ENCODE measurements around the gene TCEANC2.

The TCEANC2 gene

GRCh38 chr1:54114001-54114400 is 60.6 kb downstream of the TCEANC2 start:
- no peak for DNase-seq (ENCODE audit: low read depth, low spot score)

- no peak for DNase-seq (ENCODE audit: low read depth, low spot score)
Measured at GRCh38 chr1:54114955-54115354, 61.5 kb downstream of the TCEANC2 start.

DNA sequence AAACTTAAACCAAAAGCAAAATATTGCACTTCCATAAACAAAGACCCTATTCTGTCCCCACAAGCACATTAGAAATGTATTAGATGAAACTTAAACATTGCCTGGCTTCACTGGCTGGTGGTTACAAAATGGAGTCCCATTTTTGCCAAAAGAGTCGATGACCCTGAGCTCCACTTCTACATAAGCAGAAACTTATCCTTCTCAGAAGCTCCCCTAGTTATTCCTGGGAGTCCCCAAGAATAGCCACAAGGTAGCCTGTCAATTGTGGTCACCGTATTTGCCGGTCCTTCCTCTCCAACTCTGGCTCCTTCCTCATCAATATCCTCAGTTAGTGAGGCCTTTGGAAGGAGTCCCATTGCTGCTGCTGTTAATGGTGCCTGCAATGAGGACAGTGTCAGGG is 62.1 kb downstream of the TCEANC2 start:
- no peak for DNase-seq (ENCODE audit: low read depth, low spot score)

GRCh38 chr1:54117815-54118563 is 64.6 kb downstream of the TCEANC2 start:
- DNase-seq (ENCODE audit: low read depth, low spot score): no peak

DNA sequence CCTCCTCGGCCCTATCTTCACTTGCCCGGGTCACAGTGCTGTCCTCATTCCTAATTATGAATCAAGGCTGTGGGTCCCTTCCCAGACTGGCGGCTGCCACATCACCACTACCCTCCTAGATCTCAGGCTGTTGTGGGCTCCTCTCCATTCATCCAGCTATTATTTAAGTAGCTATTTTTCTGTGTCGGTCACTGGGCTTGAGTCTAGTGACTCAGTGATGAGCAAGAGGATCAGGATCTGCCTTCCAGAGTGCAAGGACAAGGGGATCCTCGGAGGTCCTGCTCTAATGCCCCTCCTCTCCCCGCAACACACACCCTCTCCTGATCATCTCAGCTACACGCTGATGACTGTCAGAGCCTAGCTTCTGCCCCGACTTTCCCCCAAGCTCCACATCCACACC is 65.3 kb downstream of the TCEANC2 start:
- no peak for DNase-seq (ENCODE audit: low read depth, low spot score)

DNA sequence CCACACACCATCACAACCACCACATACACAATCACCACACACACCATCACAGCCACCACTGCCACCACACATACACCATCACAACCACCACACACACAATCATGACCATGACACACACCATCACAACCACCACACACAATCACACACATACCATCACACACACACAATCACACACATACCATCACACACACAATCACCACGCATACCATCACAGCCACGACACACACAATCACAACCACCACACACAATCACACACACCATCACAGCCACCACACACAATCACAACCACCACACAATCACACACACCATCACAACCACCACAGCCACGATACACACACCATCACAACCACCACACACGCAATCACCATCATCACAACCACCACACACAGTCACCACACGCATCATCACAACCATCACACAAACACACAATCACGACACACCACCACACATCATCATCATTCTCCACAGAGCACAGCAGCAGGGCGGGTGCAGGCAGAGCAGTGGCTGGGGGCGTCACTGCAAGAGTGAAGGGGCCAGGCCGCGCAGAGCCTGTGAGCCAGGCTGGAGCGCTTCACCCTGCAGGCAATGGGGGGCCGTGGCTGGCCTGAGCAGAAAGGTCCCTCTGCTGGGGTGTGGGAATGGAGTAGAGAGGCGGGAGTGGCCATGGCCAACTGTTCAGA is 66.8 kb downstream of the TCEANC2 start:
- no peak for DNase-seq (ENCODE audit: low read depth, low spot score)

DNA sequence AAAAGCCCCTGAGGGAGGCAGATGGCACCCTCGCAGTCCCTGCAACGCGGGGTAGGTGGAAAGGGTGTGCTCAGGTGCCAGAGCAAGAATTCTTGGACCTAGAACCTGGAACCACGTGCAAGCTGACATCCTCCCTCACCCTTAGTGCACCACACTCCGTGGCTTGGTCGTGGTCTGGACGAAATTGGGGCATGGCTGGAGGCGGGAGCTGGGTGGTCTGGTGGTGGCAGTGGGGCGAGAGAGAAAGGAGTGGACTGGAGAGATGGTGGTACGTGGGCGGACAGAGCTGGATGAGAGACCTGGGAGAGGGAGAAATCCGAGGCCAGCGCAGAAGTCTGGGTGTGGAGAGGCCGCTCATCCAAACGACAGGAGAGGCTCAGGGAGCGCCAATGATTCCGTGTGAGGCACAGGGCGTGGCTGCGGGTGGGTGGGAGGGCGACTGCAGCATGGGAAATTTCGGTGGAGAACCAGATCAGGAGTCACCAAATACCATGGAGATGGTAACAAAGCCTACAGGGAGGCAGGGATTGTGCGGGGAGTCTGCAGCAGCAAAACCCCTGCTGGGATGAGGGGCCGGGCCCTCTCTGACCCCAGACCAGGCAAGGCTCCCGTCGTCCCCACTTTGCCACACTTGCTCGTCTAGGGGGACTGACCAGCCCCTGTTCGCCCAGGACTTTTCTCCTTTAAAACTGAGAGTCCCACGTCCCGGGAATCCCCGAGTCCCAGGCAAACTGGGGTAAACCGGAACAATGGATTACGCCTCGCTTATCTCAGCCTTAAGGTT is 67.5 kb downstream of the TCEANC2 start:
- no peak for DNase-seq (ENCODE audit: low read depth, low spot score)

DNA sequence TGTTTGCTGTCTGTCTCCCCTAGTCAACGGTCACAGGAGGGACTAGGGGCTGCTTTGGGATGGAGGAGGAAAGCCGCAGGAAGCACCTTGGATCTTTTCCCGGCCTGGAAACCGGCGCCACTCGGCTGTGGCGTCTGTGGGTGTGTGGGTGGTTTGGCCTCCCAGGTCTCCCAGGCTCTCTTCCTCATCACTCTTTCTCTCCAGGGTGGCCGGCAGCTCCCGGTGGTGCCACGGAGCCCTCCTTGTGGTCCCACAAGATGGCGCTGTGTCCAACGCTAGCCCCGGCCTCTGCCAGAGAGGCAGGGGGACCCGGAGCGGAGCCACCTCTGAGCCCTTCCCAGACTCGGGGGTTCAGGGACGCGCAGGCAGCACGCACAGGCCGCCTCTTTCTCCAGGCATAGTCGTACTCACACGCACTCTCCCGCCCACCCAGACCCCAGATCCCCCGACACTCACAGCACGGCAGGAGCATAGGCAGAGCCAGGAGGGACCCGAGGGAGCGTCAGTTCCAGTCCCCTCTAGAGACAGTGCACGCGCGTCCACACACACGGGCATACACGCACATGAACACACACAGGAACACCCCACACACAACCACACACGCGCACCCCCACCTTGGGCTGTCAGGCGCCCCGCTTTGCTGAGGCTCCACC is 68.2 kb downstream of the TCEANC2 start:
- peak; percentile 89 for DNase-seq (ENCODE audit: low read depth, low spot score)

DNA sequence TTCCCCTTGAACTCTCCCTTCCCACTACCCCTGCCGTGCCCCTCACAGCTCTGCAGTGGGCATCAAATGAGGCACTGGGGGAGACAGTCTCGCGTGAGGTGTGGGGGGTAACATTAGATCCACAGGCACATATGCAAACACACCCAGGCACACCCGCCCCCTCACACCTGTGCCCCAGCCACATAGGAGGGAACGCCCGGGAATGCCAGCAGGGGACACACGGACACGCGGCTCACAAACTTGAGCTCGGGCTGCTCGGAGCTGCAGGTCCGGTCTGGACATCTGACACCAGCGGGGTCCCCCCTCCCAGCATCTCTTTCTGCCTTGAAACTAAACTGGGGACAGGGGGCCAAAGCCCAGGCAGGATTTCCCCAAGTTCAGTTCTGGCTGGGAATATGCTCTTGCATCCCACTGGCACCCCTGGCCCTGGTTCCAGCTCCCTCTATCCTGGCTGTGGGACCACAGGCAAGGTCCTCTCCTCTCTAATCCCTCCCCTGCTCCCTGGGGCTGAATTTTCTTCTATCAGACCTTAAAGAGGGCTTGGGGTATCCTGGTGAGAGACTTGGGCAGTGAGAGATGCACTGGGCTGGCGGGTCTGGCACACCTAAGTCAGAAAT is 68.8 kb downstream of the TCEANC2 start:
- no peak for DNase-seq (ENCODE audit: low read depth, low spot score)

DNA sequence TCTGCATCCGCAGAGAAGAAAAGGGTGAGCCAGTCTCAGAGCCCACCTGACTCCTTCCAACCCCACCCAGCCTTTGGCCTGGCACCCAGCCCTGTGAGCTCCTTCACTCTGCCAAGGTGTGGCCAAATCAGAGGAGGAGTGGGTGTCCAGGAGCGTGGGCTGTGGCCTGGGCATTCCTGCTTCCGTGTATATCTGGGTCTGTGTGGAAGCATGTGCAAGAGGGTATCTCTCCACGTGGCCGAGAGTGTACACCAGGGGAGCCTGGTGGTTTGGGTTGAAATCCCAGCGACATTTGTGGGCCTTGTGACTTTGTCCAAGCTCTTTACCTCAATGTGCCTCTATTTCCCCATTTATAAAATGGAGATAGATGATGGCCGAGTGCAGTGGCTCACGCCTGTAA is 69.6 kb downstream of the TCEANC2 start:
- DNase-seq (ENCODE audit: low read depth, low spot score): no peak

GRCh38 chr1:54124472-54124871 is 71.1 kb downstream of the TCEANC2 start:
- no peak for DNase-seq (ENCODE audit: low read depth, low spot score)

DNA sequence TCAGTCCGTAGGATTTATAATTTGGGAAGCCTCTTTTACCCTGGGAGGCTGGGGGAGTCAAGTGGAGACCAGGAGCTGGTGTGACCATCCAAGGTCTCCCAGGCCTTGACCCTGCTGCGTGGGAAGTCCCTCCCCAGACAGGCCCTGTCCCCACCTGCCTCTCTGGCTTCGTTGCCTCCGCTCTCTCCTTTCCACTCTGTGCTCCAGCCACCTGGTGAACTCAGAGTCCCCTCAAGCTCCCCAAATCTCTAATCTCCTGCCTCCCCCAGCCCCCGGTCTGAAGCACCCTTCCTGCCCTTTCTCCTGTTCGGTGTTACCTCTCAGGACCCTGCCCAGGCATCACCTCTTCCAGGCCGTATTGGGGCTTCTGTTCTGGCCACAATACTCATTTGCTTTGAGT is 71.5 kb downstream of the TCEANC2 start:
- no peak for DNase-seq (ENCODE audit: low read depth, low spot score)

GRCh38 chr1:54125386-54126070 is 72.1 kb downstream of the TCEANC2 start:
- DNase-seq (ENCODE audit: low read depth, low spot score): peak; percentile 55

- no peak for DNase-seq (ENCODE audit: low read depth, low spot score)
Measured at GRCh38 chr1:54126271-54126815, 72.9 kb downstream of the TCEANC2 start.

- DNase-seq (ENCODE audit: low read depth, low spot score): no peak
Measured at GRCh38 chr1:54127594-54128300, 74.3 kb downstream of the TCEANC2 start.

- DNase-seq (ENCODE audit: low read depth, low spot score): no peak
Measured at GRCh38 chr1:54129858-54130257, 76.5 kb downstream of the TCEANC2 start.

GRCh38 chr1:54131419-54131818 is 78.0 kb downstream of the TCEANC2 start:
- DNase-seq (ENCODE audit: low read depth, low spot score): no peak

DNA sequence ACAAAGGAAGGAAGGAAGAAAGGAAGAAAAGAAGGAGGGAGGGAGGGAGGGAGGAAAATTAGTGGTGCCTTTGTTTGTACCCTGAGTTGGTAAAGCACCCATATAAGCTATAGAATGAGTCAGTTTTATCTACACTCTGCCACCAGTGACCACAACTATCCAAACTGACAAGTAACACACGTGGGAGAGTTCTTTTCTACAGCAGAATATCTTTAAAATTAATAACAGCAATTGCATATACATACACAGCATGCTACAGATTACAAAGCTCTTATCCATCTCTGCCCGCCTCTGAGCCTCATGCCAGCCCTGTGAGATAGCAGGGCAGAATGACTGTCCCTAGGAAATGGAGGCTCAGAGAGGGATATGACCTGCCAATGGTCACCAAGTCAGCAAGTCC is 79.1 kb downstream of the TCEANC2 start:
- DNase-seq (ENCODE audit: low read depth, low spot score): no peak

GRCh38 chr1:54134295-54134694 is 80.9 kb downstream of the TCEANC2 start:
- no peak for DNase-seq (ENCODE audit: low read depth, low spot score)

All from ELF-1 (cell line).